NK-92 (cell line): ENCODE data around the gene GPR153.

Experiments
- DNase-seq: peaks from one replicate; lab custom pipeline; 2025; ENCODE audit not compliant: unreplicated experiment; lab: John Stamatoyannopoulos, UW

GPR153 gene

GRCh38 chr1:6287029-6287428 is 26.1 kb upstream of the GPR153 start:
- no peak for DNase-seq

- DNase-seq: no peak
Measured at GRCh38 chr1:6286266-6286665, 25.4 kb upstream of the GPR153 start.

GRCh38 chr1:6285336-6285735 is 24.4 kb upstream of the GPR153 start:
- no peak for DNase-seq

- DNase-seq: no peak
Measured at GRCh38 chr1:6282577-6283270, 21.8 kb upstream of the GPR153 start.

GRCh38 chr1:6281511-6282402 is 20.9 kb upstream of the GPR153 start:
- no peak for DNase-seq

- no peak for DNase-seq
Measured at GRCh38 chr1:6280761-6281451, 20.0 kb upstream of the GPR153 start.

- no peak for DNase-seq
Measured at GRCh38 chr1:6279613-6280383, 18.9 kb upstream of the GPR153 start.

GRCh38 chr1:6279066-6279465 is 18.2 kb upstream of the GPR153 start:
- DNase-seq: no peak

- no peak for DNase-seq
Measured at GRCh38 chr1:6278263-6278662, 17.4 kb upstream of the GPR153 start.

- no peak for DNase-seq
Measured at GRCh38 chr1:6276811-6277555, 16.1 kb upstream of the GPR153 start.

GRCh38 chr1:6275826-6276782 is 15.2 kb upstream of the GPR153 start:
- DNase-seq: no peak

GRCh38 chr1:6274622-6275139 is 13.8 kb upstream of the GPR153 start:
- DNase-seq: no peak

GRCh38 chr1:6274102-6274501 is 13.2 kb upstream of the GPR153 start:
- DNase-seq: no peak

- DNase-seq: no peak
Measured at GRCh38 chr1:6273380-6273891, 12.5 kb upstream of the GPR153 start.

GRCh38 chr1:6272868-6273267 is 12.0 kb upstream of the GPR153 start:
- no peak for DNase-seq

- no peak for DNase-seq
Measured at GRCh38 chr1:6272452-6272851, 11.6 kb upstream of the GPR153 start.

- DNase-seq: no peak
Measured at GRCh38 chr1:6271554-6271953, 10.7 kb upstream of the GPR153 start.

GRCh38 chr1:6271006-6271405 is 10.1 kb upstream of the GPR153 start:
- no peak for DNase-seq

- DNase-seq: no peak
Measured at GRCh38 chr1:6270401-6270800, 9.5 kb upstream of the GPR153 start.
